DOHH2 (cell line): ENCODE results near the gene ATP13A2.

Experiments
- H3F3A ChIP-seq: fragments of 200-600 bp; sonication (generic), shearing (Covaris generic); 2 replicates; pipeline ENCODE4 v1.6.0; 2016; ENCODE audit warnings: antibody characterized with exemption, mild to moderate bottlenecking; ENCODE audit not compliant: control insufficient read depth, insufficient read depth
- H3K27ac ChIP-seq: fragments of 200-600 bp; sonication (generic); 2 replicates; pipeline ENCODE4 v1.5.1; 2014; ENCODE audit warnings: low read depth, mild to moderate bottlenecking, low read length, moderate library complexity
- H3K27me3 ChIP-seq: fragments of 200-600 bp; sonication (generic); 2 replicates; pipeline ENCODE4 v1.6.1; 2014; ENCODE audit warnings: mild to moderate bottlenecking, low read length, mixed read lengths; ENCODE audit not compliant: control insufficient read depth
- H3K36me3 ChIP-seq: fragments of 200-600 bp; sonication (generic); 2 replicates; pipeline ENCODE4 v1.6.1; 2014; ENCODE audit warnings: mild to moderate bottlenecking, low read length, moderate library complexity, mixed read lengths; ENCODE audit not compliant: control insufficient read depth
- H3K4me1 ChIP-seq: fragments of 200-600 bp; sonication (generic); 2 replicates; pipeline ENCODE4 v1.6.1; 2014; ENCODE audit warnings: mild to moderate bottlenecking, low read length, mixed read lengths; ENCODE audit not compliant: control insufficient read depth
- H3K4me2 ChIP-seq: fragments of 200-600 bp; sonication (generic); 2 replicates; pipeline ENCODE4 v1.6.0; 2014; ENCODE audit warnings: mild to moderate bottlenecking, low read length, moderate library complexity
- H3K4me3 ChIP-seq: fragments of 200-600 bp; sonication (generic); 2 replicates; pipeline ENCODE4 v1.5.1; 2014; ENCODE audit warnings: mild to moderate bottlenecking, low read length, mixed read lengths
- H3K79me2 ChIP-seq: fragments of 200-600 bp; sonication (generic); 2 replicates; pipeline ENCODE4 v1.6.1; 2014; ENCODE audit warnings: mild to moderate bottlenecking, low read length, mixed read lengths; ENCODE audit not compliant: control insufficient read depth
- H3K9me2 ChIP-seq: fragments of 200-600 bp; sonication (generic); replicated peaks from 2 replicates; pipeline ENCODE4 v1.6.1; 2014; ENCODE audit warnings: mild to moderate bottlenecking, low read length, mixed read lengths; ENCODE audit not compliant: control insufficient read depth
- H3K9me3 ChIP-seq: fragments of 200-600 bp; sonication (generic); 2 replicates; pipeline ENCODE4 v1.6.1; 2014; ENCODE audit warnings: antibody characterized with exemption, low read length, mixed read lengths; ENCODE audit not compliant: control insufficient read depth, insufficient read depth
- H4K20me1 ChIP-seq: fragments of 200-600 bp; sonication (generic); 2 replicates; pipeline ENCODE4 v1.6.0; 2014; ENCODE audit warnings: low read depth, mild to moderate bottlenecking, antibody characterized with exemption, low read length, moderate library complexity; ENCODE audit not compliant: control insufficient read depth, insufficient read depth
- CTCF ChIP-seq: fragments of 200-600 bp; sonication (generic); IDR thresholded peaks from one replicate; pipeline ENCODE4 v1.5.1; 2014; ENCODE audit warnings: antibody characterized with exemption, mild to moderate bottlenecking, low read depth, low read length; ENCODE audit not compliant: poor library complexity, severe bottlenecking
- EZH2phosphoT487 ChIP-seq: fragments of 200-600 bp; sonication (generic); IDR thresholded peaks from 2 replicates; pipeline ENCODE4 v1.6.1; 2017; ENCODE audit warnings: borderline replicate concordance, mild to moderate bottlenecking, antibody characterized with exemption, low read length, moderate library complexity, mixed read lengths

ATP13A2 gene

GRCh38 chr1:17045634-17046333 lies 34.1 kb upstream of the ATP13A2 start:
- peaks cover 52% of the 10 kb centered on the region for H3K36me3 ChIP-seq
- H3K27ac ChIP-seq: no peak overlapping the region
- H3K27me3 ChIP-seq: no peaks in the 10 kb centered on the region
- no peaks in the 10 kb centered on the region for H3K9me3 ChIP-seq
- H3K4me3 ChIP-seq: peak overlapping the region; percentile 55
- no peaks in the 10 kb centered on the region for H3K9me2 ChIP-seq
- H3K4me2 ChIP-seq: peak overlapping the region; percentile 71
- H4K20me1 ChIP-seq: no peaks in the 10 kb centered on the region
- peaks cover 11% of the 10 kb centered on the region for H3K4me1 ChIP-seq
- peaks cover 3% of the 10 kb centered on the region; the same call in 1 of the 2 replicates for H3F3A ChIP-seq
- H3K79me2 ChIP-seq: peaks cover 56% of the 10 kb centered on the region
- TF ChIP-seq EZH2phosphoT487 (no peak), CTCF (peak; percentile 53)

GRCh38 chr1:17045150-17045549 lies 33.4 kb upstream of the ATP13A2 start:
- peaks cover 50% of the 10 kb centered on the region for H3K36me3 ChIP-seq
- TF ChIP-seq EZH2phosphoT487: no peak
- no peak for TF ChIP-seq CTCF
- no peak overlapping the region for H3K4me2 ChIP-seq
- H3K27me3 ChIP-seq: no peaks in the 10 kb centered on the region
- peaks cover 49% of the 10 kb centered on the region for H3K79me2 ChIP-seq
- H3K27ac ChIP-seq: no peak overlapping the region
- H3K9me2 ChIP-seq: no peaks in the 10 kb centered on the region
- no peaks in the 10 kb centered on the region for H4K20me1 ChIP-seq
- H3K4me1 ChIP-seq: peaks cover 11% of the 10 kb centered on the region
- peaks cover 3% of the 10 kb centered on the region; the same call in 1 of the 2 replicates for H3F3A ChIP-seq
- no peaks in the 10 kb centered on the region for H3K9me3 ChIP-seq
- H3K4me3 ChIP-seq: no peak overlapping the region

- H3K4me3 ChIP-seq: no peak overlapping the region
- peaks cover 53% of the 10 kb centered on the region for H3K36me3 ChIP-seq
- H3K9me2 ChIP-seq: no peaks in the 10 kb centered on the region
- peaks cover 5% of the 10 kb centered on the region for H3F3A ChIP-seq
- H3K9me3 ChIP-seq: no peaks in the 10 kb centered on the region
- peaks cover 11% of the 10 kb centered on the region for H3K4me1 ChIP-seq
- H3K4me2 ChIP-seq: no peak overlapping the region
- peaks cover 37% of the 10 kb centered on the region for H3K79me2 ChIP-seq
- no peaks in the 10 kb centered on the region for H3K27me3 ChIP-seq
- TF ChIP-seq CTCF (no peak), EZH2phosphoT487 (no peak)
- no peaks in the 10 kb centered on the region for H4K20me1 ChIP-seq
- H3K27ac ChIP-seq: no peak overlapping the region
Observed at GRCh38 chr1:17043676-17044075, 31.9 kb upstream of the ATP13A2 start.
